ENCODE measurements around the gene TRAPPC2L. TPM values are rescaled to one million over a fixed set of nuclear protein-coding genes. Genes with fewer than 3 reads are reported as not detected.

The TRAPPC2L gene
- total and polyA plus RNA-seq, 2 experiments from 2014 or later, result 58.7 to 215 TPM

GRCh38 chr16:88835818-88836217 lies 21.1 kb upstream of the TRAPPC2L start:
- no peaks in the 10 kb centered on the region for H4K20me1 ChIP-seq (ENCODE audit: insufficient read depth, poor library complexity, severe bottlenecking)
- no peak overlapping the region for H3K4me2 ChIP-seq
- TF ChIP-seq EZH2phosphoT487 (IDR thresholded peaks at IDR 0.05; ENCODE audit: low read depth, severe bottlenecking, unreplicated experiment) (no peak), EZH2 (IDR thresholded peaks at IDR 0.05; ENCODE audit: borderline replicate concordance) (no peak), CTCF (IDR thresholded peaks at IDR 0.05; ENCODE audit: poor library complexity) (no peak)
- no peak overlapping the region for H3K27ac ChIP-seq
- DNase-seq (ENCODE audit: low spot score), result no peak
- H3K4me3 ChIP-seq, result no peak overlapping the region
- no peak overlapping the region for H2AFZ ChIP-seq
- no peaks in the 10 kb centered on the region for H3K79me2 ChIP-seq
- H3K9me2 ChIP-seq (replicated peaks; ENCODE audit: insufficient read depth), result no peaks in the 10 kb centered on the region
- H3K9me3 ChIP-seq (ENCODE audit: low read depth), result no peaks in the 10 kb centered on the region
- H3K27me3 ChIP-seq, result no peaks in the 10 kb centered on the region
- H3K36me3 ChIP-seq (replicated peaks; ENCODE audit: insufficient read depth, low read depth), result no peaks in the 10 kb centered on the region
- no peaks in the 10 kb centered on the region for H3K4me1 ChIP-seq (ENCODE audit: insufficient read depth)
- WGBS (ENCODE audit: low lambda C conversion rate, missing lambda C conversion rate), result over 99% methylated on average over 29 of the region's 33 CpGs

GRCh38 chr16:88836791-88837190 lies 20.1 kb upstream of the TRAPPC2L start:
- Histone ChIP-seq H4K20me1 (ENCODE audit: insufficient read depth, poor library complexity, severe bottlenecking) (no peaks in the 10 kb centered on the region), H3K4me1 (ENCODE audit: insufficient read depth) (no peaks in the 10 kb centered on the region), H3K27ac (no peak overlapping the region), H3K4me2 (no peak overlapping the region), H3K9me2 (replicated peaks; ENCODE audit: insufficient read depth) (no peaks in the 10 kb centered on the region), H3K4me3 (no peak overlapping the region), H2AFZ (no peak overlapping the region), H3K79me2 (no peaks in the 10 kb centered on the region), H3K9me3 (ENCODE audit: low read depth) (no peaks in the 10 kb centered on the region), H3K27me3 (no peaks in the 10 kb centered on the region), H3K36me3 (replicated peaks; ENCODE audit: insufficient read depth, low read depth) (no peaks in the 10 kb centered on the region)
- no peak for DNase-seq (ENCODE audit: low spot score)
- TF ChIP-seq CTCF (IDR thresholded peaks at IDR 0.05; ENCODE audit: poor library complexity), result no peak
- WGBS (ENCODE audit: low lambda C conversion rate, missing lambda C conversion rate), result 94% methylated on average over 17 of the region's 17 CpGs

GRCh38 chr16:88837806-88838205 lies 19.1 kb upstream of the TRAPPC2L start:
- no peaks in the 10 kb centered on the region for H3K36me3 ChIP-seq (replicated peaks; ENCODE audit: insufficient read depth, low read depth)
- H3K4me3 ChIP-seq, result no peak overlapping the region
- no peaks in the 10 kb centered on the region for H3K9me2 ChIP-seq (replicated peaks; ENCODE audit: insufficient read depth)
- TF ChIP-seq CTCF (IDR thresholded peaks at IDR 0.05; ENCODE audit: poor library complexity) (no peak), EZH2phosphoT487 (IDR thresholded peaks at IDR 0.05; ENCODE audit: low read depth, severe bottlenecking, unreplicated experiment) (no peak), EZH2 (IDR thresholded peaks at IDR 0.05; ENCODE audit: borderline replicate concordance) (no peak)
- no peaks in the 10 kb centered on the region for H3K9me3 ChIP-seq (ENCODE audit: low read depth)
- H3K4me1 ChIP-seq (ENCODE audit: insufficient read depth), result no peaks in the 10 kb centered on the region
- no peak overlapping the region for H3K27ac ChIP-seq
- no peaks in the 10 kb centered on the region for H4K20me1 ChIP-seq (ENCODE audit: insufficient read depth, poor library complexity, severe bottlenecking)
- no peak for DNase-seq (ENCODE audit: low spot score)
- H3K4me2 ChIP-seq, result no peak overlapping the region
- WGBS (ENCODE audit: low lambda C conversion rate, missing lambda C conversion rate), result 96% methylated on average over 20 of the region's 20 CpGs
- H3K27me3 ChIP-seq, result no peaks in the 10 kb centered on the region
- no peaks in the 10 kb centered on the region for H3K79me2 ChIP-seq
- no peak overlapping the region for H2AFZ ChIP-seq

- no peak for DNase-seq (ENCODE audit: low spot score)
- Histone ChIP-seq H2AFZ (no peak overlapping the region), H4K20me1 (ENCODE audit: insufficient read depth, poor library complexity, severe bottlenecking) (no peaks in the 10 kb centered on the region), H3K27me3 (no peaks in the 10 kb centered on the region), H3K79me2 (no peaks in the 10 kb centered on the region), H3K9me3 (ENCODE audit: low read depth) (no peaks in the 10 kb centered on the region), H3K36me3 (replicated peaks; ENCODE audit: insufficient read depth, low read depth) (no peaks in the 10 kb centered on the region), H3K4me2 (no peak overlapping the region), H3K9me2 (replicated peaks; ENCODE audit: insufficient read depth) (no peaks in the 10 kb centered on the region), H3K4me3 (no peak overlapping the region), H3K4me1 (ENCODE audit: insufficient read depth) (no peaks in the 10 kb centered on the region), H3K27ac (no peak overlapping the region)
- no peak for TF ChIP-seq EZH2 (IDR thresholded peaks at IDR 0.05; ENCODE audit: borderline replicate concordance)
- TF ChIP-seq EZH2phosphoT487 (IDR thresholded peaks at IDR 0.05; ENCODE audit: low read depth, severe bottlenecking, unreplicated experiment), result no peak
- no peak for TF ChIP-seq CTCF (IDR thresholded peaks at IDR 0.05; ENCODE audit: poor library complexity)
- WGBS (ENCODE audit: low lambda C conversion rate, missing lambda C conversion rate), result 96% methylated on average over 19 of the region's 19 CpGs
Observed at GRCh38 chr16:88838566-88838965, 18.4 kb upstream of the TRAPPC2L start.

All from hepatocyte (in vitro differentiated cells).